ENCODE measurements around the gene CHFR. TPM values are rescaled to one million over a fixed set of nuclear protein-coding genes. Genes with fewer than 3 reads are reported as not detected.
A peak's percentile ranks its signal among the peaks of the same experiment; 100 is the strongest.
"Not testable (repeated sequence)": the region's sequence is repeated elsewhere in the genome, so short reads cannot be mapped to it uniquely, and the experiment has no call there.

CHFR gene
- total RNA-seq, 2 experiments from 2014 or later: 41.2 to 42.9 TPM

DNA sequence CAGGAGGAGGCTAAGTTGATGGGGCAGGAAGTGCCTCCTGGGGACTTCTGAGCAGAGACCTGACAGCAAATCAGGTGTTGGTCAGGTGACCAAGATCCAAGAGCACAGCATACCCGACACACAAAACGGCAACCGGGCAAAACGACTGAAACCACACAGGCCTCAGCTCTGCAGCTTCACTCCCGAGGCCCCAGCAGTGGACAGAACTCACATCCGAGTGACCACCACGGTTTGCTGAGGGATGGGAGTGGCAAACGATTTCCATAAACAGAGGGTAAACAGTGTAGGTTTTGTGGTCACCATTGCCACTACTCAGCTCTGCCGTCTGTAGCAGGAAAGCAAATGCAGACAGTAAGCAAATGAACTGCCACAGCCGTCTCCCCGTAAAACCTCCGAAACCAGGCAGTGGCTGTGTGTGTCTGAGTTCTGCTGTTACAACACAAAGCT lies 14.4 kb downstream of the CHFR start:
- Mint-ChIP-seq H3K9me3 (no peaks in the 10 kb centered on the region), H3K27ac (peak overlapping the region; percentile 62), H3K4me3 (no peak overlapping the region), H3K27me3 (no peaks in the 10 kb centered on the region), H3K4me1 (ENCODE audit: low read depth) (peaks cover 13% of the 10 kb centered on the region), H3K36me3 (peaks cover 37% of the 10 kb centered on the region)
- DNase-seq: peak; percentile 26
- intact Hi-C loops (cut with micrococcal nuclease): no loop called here
- POLR2A ChIA-PET: no interaction called here
- CTCF ChIA-PET: interaction anchor here (1.5 kb wide), 1 partner anchor 32 kb away, joined by 7 read pairs; no protein-coding TSS in a partner anchor

DNA sequence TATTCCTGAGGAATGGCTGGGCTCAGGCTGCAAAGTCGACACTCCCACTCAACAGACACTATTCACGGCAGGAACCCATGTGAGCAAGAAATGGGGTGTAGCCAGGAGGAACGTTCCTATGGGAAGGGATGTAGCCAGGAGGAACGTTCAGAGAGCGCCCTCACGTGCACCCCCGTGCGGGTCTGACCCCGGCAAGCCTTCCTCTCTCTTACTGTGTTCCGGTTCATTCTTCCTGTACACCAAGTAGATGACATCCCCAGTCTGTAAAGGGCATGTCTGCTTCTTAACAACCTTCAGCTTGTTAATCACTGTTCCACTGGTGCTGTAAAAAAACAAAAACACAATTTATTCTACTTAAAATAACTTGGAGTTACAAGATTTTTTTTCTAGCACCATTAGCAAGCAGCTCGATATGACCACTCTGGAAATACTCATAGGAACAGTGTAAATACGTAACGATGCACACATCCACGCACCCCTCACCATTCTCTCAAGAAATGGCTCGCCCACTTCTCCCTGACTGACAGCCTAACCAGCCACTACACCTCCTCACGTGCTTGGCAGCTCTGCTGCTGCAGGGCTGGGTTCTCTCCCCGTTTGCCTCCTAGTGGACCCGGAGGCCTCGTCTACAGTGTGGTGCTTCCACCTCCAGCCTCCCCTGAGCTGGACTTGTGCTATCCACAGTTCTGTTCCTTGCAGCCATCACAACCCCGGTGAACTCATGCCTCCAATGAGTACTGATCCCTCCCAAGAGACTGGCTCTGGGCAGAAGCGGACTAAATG lies 15.1 kb downstream of the CHFR start:
- no peaks in the 10 kb centered on the region for H3K27me3 Mint-ChIP-seq
- intact Hi-C loops (cut with micrococcal nuclease): no loop called here
- CTCF ChIA-PET: interaction anchor here (1.5 kb wide), 1 partner anchor 32 kb away, joined by 7 read pairs; no protein-coding TSS in a partner anchor
- H3K36me3 Mint-ChIP-seq: peaks cover 36% of the 10 kb centered on the region
- peaks cover 16% of the 10 kb centered on the region for H3K4me1 Mint-ChIP-seq (ENCODE audit: low read depth)
- no peak for DNase-seq
- peak overlapping the region; percentile 62 for H3K27ac Mint-ChIP-seq
- POLR2A ChIA-PET: no interaction called here
- H3K9me3 Mint-ChIP-seq: no peaks in the 10 kb centered on the region
- no peak overlapping the region for H3K4me3 Mint-ChIP-seq

DNA sequence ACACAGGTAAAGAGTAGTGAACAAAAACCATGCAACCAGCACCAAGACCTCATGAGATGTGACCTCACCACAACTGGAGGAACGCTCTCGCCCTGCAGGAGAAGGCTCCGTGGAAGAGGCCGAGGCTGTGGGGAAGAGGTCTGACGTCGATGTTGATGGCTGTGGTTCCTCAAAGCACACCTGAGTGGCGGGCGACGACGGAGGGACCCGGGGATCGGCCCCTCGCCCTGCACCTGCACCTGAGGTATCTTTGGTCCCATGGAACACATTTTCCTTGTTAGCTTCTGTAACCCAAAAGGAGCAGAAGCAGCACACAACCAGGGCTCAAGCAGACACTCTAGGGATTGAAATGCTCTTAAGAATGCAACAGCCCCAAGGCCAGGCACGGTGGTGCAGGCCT lies 17.9 kb downstream of the CHFR start:
- intact Hi-C loops (cut with micrococcal nuclease): no loop called here
- Mint-ChIP-seq H3K9me3 (no peaks in the 10 kb centered on the region), H3K4me3 (no peak overlapping the region), H3K36me3 (peaks cover 44% of the 10 kb centered on the region), H3K27me3 (no peaks in the 10 kb centered on the region), H3K27ac (no peak overlapping the region), H3K4me1 (ENCODE audit: low read depth) (peaks cover 23% of the 10 kb centered on the region)
- POLR2A ChIA-PET: no interaction called here
- CTCF ChIA-PET: no interaction called here
- no peak for DNase-seq

DNA sequence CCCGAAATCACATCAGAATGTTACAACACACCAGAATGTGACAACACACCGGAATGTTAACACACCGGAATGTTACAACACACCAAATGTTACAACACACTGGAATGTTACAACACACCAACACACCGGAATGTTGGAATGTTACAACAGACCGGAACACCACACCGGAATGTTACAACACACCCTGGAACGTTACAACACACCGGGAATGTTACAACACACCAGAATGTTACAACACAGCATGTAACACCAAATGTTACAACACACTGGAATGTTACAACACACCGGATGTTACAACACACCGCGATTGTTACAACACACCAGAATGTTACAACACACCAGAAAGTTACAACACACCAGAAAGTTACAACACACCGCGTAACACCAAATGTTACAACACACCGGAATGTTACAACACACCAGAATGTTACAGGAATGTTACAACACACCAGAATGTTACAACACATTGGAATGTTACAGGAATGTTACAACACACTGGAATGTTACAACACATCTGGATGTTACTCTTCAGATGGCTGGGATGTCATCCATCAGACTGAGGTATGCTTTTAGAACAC lies 21.1 kb downstream of the CHFR start:
- Mint-ChIP-seq H3K4me3 (no peak overlapping the region), H3K9me3 (no peaks in the 10 kb centered on the region)
- intact Hi-C loops (cut with micrococcal nuclease): no loop called here

DNA sequence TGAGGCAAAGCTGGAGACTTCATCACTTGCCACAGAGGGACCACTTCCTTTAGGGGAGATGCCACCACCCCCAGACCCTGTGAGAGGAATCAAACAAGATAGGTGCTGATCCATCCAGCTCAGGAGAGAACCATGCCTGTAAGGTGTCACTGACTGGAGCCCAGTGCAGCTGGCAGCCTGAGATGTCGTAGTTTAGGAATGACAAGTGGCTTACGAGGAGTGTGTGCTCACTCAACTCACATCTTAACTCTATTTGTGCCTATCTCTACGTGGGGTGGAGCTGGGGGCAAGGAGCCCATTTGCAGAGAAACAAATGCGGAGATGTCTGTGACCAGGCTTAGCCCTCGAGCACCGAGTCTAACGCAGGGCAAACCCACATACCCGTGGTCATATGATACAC lies 25.8 kb downstream of the CHFR start:
- intact Hi-C loops (cut with micrococcal nuclease): no loop called here
- Mint-ChIP-seq H3K36me3 (peaks cover 34% of the 10 kb centered on the region), H3K9me3 (no peaks in the 10 kb centered on the region), H3K27me3 (no peaks in the 10 kb centered on the region), H3K4me1 (ENCODE audit: low read depth) (no peaks in the 10 kb centered on the region), H3K27ac (no peak overlapping the region), H3K4me3 (no peak overlapping the region)
- ChIA-PET POLR2A (no interaction called here), CTCF (interaction anchor here (0.9 kb wide), 1 partner anchor 43 kb away, joined by 3 read pairs; no protein-coding TSS in a partner anchor)
- DNase-seq: no peak

More for the DNA sequence above, 21.1 kb downstream of the CHFR start:
- no peak for DNase-seq
- H3K27ac Mint-ChIP-seq: no peak overlapping the region
- peaks cover 33% of the 10 kb centered on the region for H3K36me3 Mint-ChIP-seq
- POLR2A ChIA-PET: no interaction called here
- H3K27me3 Mint-ChIP-seq: no peaks in the 10 kb centered on the region
- CTCF ChIA-PET: no interaction called here
- H3K4me1 Mint-ChIP-seq (ENCODE audit: low read depth): peaks cover 10% of the 10 kb centered on the region

DNA sequence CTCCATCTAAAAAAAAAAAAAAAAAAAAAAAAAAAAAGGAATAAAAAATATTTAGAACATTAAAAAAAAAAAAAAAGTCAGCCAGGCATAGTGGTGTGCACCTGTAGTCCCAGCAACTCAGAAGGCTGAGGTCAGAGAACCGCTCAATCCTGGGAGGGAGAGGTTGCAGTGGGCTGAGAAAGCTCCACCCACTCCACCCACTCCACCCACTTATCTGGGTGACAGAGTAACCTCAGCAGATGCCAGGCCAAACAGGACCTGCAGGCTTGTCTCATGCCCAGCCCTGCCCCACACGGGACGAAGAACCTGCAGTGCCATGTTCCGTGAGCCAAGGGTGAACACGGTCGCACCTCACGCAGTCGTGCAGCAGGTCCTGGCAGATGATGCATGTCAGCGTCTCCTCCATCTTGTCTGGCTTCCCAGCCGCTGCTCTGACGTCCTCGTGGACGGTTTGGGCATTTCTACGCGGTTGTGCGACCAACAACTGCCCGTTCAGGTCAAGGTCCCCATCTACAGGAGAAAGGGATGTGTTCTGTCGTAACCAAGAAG lies 28.6 kb downstream of the CHFR start:
- intact Hi-C loops (cut with micrococcal nuclease): no loop called here
- no peaks in the 10 kb centered on the region for H3K9me3 Mint-ChIP-seq
- H3K4me3 Mint-ChIP-seq: no peak overlapping the region
- POLR2A ChIA-PET: no interaction called here
- CTCF ChIA-PET: no interaction called here
- H3K36me3 Mint-ChIP-seq: peaks cover 39% of the 10 kb centered on the region
- DNase-seq: no peak
- H3K4me1 Mint-ChIP-seq (ENCODE audit: low read depth): no peaks in the 10 kb centered on the region
- no peaks in the 10 kb centered on the region for H3K27me3 Mint-ChIP-seq
- no peak overlapping the region for H3K27ac Mint-ChIP-seq

DNA sequence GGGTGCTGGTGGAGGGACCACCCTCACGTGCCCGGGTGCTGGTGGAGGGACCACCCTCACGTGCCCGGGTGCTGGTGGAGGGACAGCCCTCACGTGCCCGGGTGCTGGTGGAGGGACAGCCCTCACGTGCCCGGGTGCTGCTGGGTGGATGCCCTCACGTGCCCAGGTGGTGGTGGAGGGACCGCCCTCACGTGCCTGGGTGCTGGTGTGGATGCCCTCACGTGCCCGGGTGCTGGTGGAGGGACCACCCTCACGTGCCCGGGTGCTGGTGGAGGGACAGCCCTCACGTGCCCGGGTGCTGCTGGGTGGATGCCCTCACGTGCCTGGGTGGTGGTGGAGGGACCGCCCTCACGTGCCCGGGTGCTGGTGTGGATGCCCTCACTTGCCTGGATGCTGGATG lies 30.4 kb downstream of the CHFR start:
- POLR2A ChIA-PET; CTCF ChIA-PET; H3K27me3 Mint-ChIP-seq; H3K9me3 Mint-ChIP-seq; H3K27ac Mint-ChIP-seq; H3K4me1 Mint-ChIP-seq (ENCODE audit: low read depth); H3K4me3 Mint-ChIP-seq; intact Hi-C loops (cut with micrococcal nuclease); DNase-seq: not testable (repeated sequence)
- H3K36me3 Mint-ChIP-seq: peaks cover 44% of the 10 kb centered on the region

DNA sequence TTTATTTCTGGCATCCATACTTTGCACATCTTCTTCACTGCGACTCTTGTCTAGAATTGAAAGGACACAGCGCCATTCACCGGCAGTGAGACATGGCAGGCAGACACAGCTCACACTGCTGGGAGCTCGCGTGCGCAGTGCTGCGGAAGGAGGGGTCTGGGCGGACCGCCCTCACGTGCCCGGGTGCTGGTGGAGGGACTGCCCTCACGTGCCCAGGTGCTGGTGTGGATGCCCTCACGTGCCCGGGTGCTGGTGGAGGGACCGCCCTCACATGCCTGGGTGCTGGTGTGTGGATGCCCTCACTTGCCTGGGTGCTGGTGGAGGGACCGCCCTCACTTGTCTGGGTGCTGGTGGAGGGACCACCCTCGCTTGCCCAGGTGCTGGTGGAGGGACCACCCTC lies 30.8 kb downstream of the CHFR start:
- ChIA-PET POLR2A (no interaction called here), CTCF (interaction anchor here (0.6 to 1.0 kb wide), 2 partner anchors 48 to 55 kb away, joined by 3 to 4 read pairs; no protein-coding TSS in a partner anchor)
- Mint-ChIP-seq H3K36me3 (peaks cover 45% of the 10 kb centered on the region), H3K27me3 (no peaks in the 10 kb centered on the region), H3K4me3 (no peak overlapping the region), H3K4me1 (ENCODE audit: low read depth) (no peaks in the 10 kb centered on the region), H3K27ac (no peak overlapping the region), H3K9me3 (no peaks in the 10 kb centered on the region)
- intact Hi-C loops (cut with micrococcal nuclease): no loop called here
- no peak for DNase-seq

DNA sequence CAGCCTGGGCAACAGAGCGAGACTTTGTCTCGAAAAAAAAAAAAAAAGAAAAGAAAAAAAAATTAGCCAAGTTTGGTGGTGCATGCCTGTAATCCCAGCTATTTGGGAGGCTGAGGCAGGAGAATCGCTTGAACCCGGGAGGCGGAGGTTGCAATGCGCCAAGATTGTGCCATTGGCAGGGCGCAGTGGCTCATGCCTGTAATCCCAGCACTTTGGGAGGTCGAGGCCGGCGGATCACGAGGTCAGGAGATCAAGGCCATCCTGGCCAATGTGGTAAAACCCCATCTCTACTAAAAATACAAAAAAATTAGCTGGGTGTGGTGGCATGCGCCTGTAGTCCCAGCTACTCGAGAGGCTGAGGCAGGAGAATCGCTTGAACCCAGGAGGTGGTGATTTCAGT lies 32.2 kb downstream of the CHFR start:
- intact Hi-C loops (cut with micrococcal nuclease); H3K27ac Mint-ChIP-seq: not testable (repeated sequence)

DNA sequence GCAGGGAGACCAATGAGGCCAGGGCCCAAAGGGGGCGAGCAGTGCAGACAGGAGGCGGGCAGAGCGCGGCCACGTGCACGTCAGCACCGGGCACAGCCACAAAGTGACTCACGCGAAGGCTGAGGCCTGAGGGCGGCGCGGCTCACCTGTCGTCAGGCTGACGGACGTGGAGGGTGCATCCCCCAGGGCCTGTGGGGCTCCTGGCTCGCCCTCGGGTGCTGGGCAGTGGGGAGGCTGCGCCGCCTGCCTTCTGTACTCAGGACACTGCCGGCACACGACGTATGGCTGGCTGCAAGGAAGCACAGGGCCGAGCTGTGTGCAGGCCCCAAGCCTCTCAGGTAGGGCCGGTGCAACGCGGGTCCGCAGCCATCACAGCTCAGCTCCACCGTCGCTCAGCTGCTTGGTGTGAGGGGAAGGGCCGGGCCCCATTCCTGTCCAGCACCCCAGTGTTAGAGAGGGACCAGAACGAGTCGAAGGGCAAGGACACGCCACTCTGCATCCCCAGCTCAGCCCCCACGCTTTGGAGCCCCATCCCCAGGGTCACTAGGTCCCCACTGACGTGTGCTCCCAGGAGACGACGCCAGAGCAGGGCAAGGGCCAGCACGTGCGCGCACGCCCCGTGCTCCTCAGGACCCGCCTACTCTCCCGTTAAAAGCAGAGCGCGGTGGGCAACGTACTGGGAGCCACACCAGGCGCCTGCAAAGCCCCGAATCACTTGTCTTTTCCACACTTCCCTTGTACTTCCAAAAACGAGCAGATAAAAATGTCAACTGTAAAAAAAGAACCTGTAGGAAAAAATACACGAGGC lies 33.9 kb downstream of the CHFR start:
- Mint-ChIP-seq H3K27me3 (no peaks in the 10 kb centered on the region), H3K27ac (no peak overlapping the region), H3K4me1 (ENCODE audit: low read depth) (no peaks in the 10 kb centered on the region), H3K4me3 (no peak overlapping the region), H3K36me3 (peaks cover 38% of the 10 kb centered on the region), H3K9me3 (no peaks in the 10 kb centered on the region)
- intact Hi-C loops (cut with micrococcal nuclease): no loop called here
- ChIA-PET CTCF (no interaction called here), POLR2A (no interaction called here)
- no peak for DNase-seq

More for the DNA sequence above, 32.2 kb downstream of the CHFR start:
- POLR2A ChIA-PET: interaction anchor here (0.6 kb wide), 1 partner anchor 473 kb away, joined by 3 read pairs; no protein-coding TSS in a partner anchor
- H3K4me1 Mint-ChIP-seq (ENCODE audit: low read depth); H3K9me3 Mint-ChIP-seq; CTCF ChIA-PET; DNase-seq; H3K4me3 Mint-ChIP-seq; H3K27me3 Mint-ChIP-seq: not testable (repeated sequence)
- peaks cover 45% of the 10 kb centered on the region for H3K36me3 Mint-ChIP-seq

DNA sequence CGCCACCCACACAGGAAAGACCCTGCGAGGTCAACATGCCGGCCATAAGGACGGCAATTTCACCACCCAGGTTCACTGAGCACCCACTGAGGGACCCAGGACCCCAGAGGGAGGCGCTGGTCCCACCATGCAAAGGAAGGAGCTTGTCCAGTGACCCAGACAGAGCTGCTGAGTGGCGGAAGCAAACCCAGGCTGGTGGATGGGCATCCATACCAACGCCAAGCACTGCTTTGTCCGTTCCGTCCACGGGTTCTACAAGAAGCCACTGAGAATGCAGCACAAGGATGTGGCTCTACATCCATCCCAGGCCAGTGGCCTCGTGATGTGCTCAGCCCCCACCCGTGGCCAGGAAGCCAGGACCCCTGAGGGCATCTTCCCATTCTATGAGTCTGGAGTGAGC lies 34.9 kb downstream of the CHFR start:
- Mint-ChIP-seq H3K36me3 (peaks cover 39% of the 10 kb centered on the region), H3K27me3 (no peaks in the 10 kb centered on the region), H3K4me3 (no peak overlapping the region), H3K27ac (no peak overlapping the region), H3K4me1 (ENCODE audit: low read depth) (no peaks in the 10 kb centered on the region), H3K9me3 (no peaks in the 10 kb centered on the region)
- intact Hi-C loops (cut with micrococcal nuclease): no loop called here
- CTCF ChIA-PET: no interaction called here
- POLR2A ChIA-PET: no interaction called here
- no peak for DNase-seq

DNA sequence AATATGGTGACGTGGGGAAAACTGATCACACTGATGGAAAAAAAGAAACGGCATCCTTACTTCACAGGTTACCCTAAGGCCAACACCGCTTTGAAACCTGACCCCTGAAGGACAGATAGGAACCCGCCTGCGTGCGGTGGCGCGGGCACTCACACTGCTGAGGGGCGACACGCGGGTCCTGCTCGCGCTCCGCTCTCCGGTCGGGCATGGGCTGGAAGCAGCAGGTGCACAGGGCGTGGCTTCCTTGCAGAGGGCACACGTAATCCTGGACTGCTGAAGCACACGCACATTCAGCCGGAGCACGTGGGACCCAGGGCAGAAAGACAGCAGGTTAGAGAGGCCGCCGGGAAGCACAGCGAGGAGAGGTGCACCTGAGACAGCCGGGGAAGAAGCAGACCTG lies 35.9 kb downstream of the CHFR start:
- CTCF ChIA-PET: interaction anchor here (0.6 kb wide), 1 partner anchor 35 kb away, joined by 5 read pairs; no protein-coding TSS in a partner anchor
- H3K4me1 Mint-ChIP-seq (ENCODE audit: low read depth): no peaks in the 10 kb centered on the region
- no peaks in the 10 kb centered on the region for H3K27me3 Mint-ChIP-seq
- intact Hi-C loops (cut with micrococcal nuclease): no loop called here
- no peak overlapping the region for H3K27ac Mint-ChIP-seq
- no peak overlapping the region for H3K4me3 Mint-ChIP-seq
- no peaks in the 10 kb centered on the region for H3K9me3 Mint-ChIP-seq
- no peak for DNase-seq
- H3K36me3 Mint-ChIP-seq: peaks cover 41% of the 10 kb centered on the region
- POLR2A ChIA-PET: no interaction called here

Data from activated CD4-positive, alpha-beta memory T cell treated with anti-CD3 and anti-CD28 coated beads for 36 hours (primary cell).